Activated naive CD4-positive, alpha-beta T cell treated with anti-CD3 and anti-CD28 coated beads, Interleukin-2, amount 50 U/mL, for 24 hours (primary cell): Measurements from ENCODE around the gene PRIMPOL.
"Not testable (repeated sequence)": the region's sequence is repeated elsewhere in the genome, so short reads cannot be mapped to it uniquely, and the experiment has no call there.

ENCODE experiments used
- H3K27ac Mint-ChIP-seq: one replicate; pipeline ENCODE4 v1.8.0; 2021; ENCODE audit warnings: mild to moderate bottlenecking, mixed read lengths
- H3K27me3 Mint-ChIP-seq: one replicate; pipeline ENCODE4 v1.8.0; 2021; ENCODE audit warnings: mixed read lengths
- H3K36me3 Mint-ChIP-seq: one replicate; pipeline ENCODE4 v1.8.0; 2021; ENCODE audit warnings: mixed read lengths
- H3K4me1 Mint-ChIP-seq: one replicate; pipeline ENCODE4 v1.8.0; 2021; ENCODE audit warnings: mixed read lengths
- H3K4me3 Mint-ChIP-seq: one replicate; pipeline ENCODE4 v1.8.0; 2021; ENCODE audit warnings: mild to moderate bottlenecking, mixed read lengths
- H3K9me3 Mint-ChIP-seq: one replicate; pipeline ENCODE4 v1.8.0; 2021; ENCODE audit warnings: mixed read lengths

Gene PRIMPOL

GRCh38 chr4:184705692-184706091, 56.2 kb downstream of the PRIMPOL start:
- Mint-ChIP-seq H3K27me3 (no peaks in the 10 kb centered on the region), H3K27ac (no peak overlapping the region), H3K9me3 (no peaks in the 10 kb centered on the region), H3K4me1 (peaks cover 3% of the 10 kb centered on the region), H3K4me3 (no peak overlapping the region), H3K36me3 (peaks cover 3% of the 10 kb centered on the region)

GRCh38 chr4:184706453-184706852, 56.9 kb downstream of the PRIMPOL start:
- Mint-ChIP-seq H3K27me3 (no peaks in the 10 kb centered on the region), H3K4me1 (peaks cover 3% of the 10 kb centered on the region), H3K36me3 (peaks cover 3% of the 10 kb centered on the region), H3K27ac (no peak overlapping the region), H3K9me3 (no peaks in the 10 kb centered on the region), H3K4me3 (no peak overlapping the region)

- H3K9me3 Mint-ChIP-seq = no peaks in the 10 kb centered on the region
- no peak overlapping the region for H3K4me3 Mint-ChIP-seq
- no peaks in the 10 kb centered on the region for H3K4me1 Mint-ChIP-seq
- no peaks in the 10 kb centered on the region for H3K27me3 Mint-ChIP-seq
- H3K36me3 Mint-ChIP-seq = peaks cover 8% of the 10 kb centered on the region
- H3K27ac Mint-ChIP-seq = no peak overlapping the region
Measured at GRCh38 chr4:184712322-184712721, 62.8 kb downstream of the PRIMPOL start.

- H3K27ac Mint-ChIP-seq = no peak overlapping the region
- no peaks in the 10 kb centered on the region for H3K4me1 Mint-ChIP-seq
- H3K4me3 Mint-ChIP-seq = no peak overlapping the region
- H3K36me3 Mint-ChIP-seq = peaks cover 11% of the 10 kb centered on the region
- H3K27me3 Mint-ChIP-seq = no peaks in the 10 kb centered on the region
- H3K9me3 Mint-ChIP-seq = no peaks in the 10 kb centered on the region
Measured at GRCh38 chr4:184713887-184714286, 64.3 kb downstream of the PRIMPOL start.

GRCh38 chr4:184715526-184715925, 66.0 kb downstream of the PRIMPOL start:
- Mint-ChIP-seq H3K4me3 (no peak overlapping the region), H3K4me1 (no peaks in the 10 kb centered on the region), H3K27me3 (no peaks in the 10 kb centered on the region), H3K27ac (no peak overlapping the region), H3K36me3 (peaks cover 19% of the 10 kb centered on the region), H3K9me3 (peaks cover 7% of the 10 kb centered on the region)

- Mint-ChIP-seq H3K27me3 (no peaks in the 10 kb centered on the region), H3K4me1 (no peaks in the 10 kb centered on the region), H3K27ac (no peak overlapping the region), H3K4me3 (no peak overlapping the region), H3K36me3 (peaks cover 36% of the 10 kb centered on the region), H3K9me3 (peaks cover 19% of the 10 kb centered on the region)
Measured at GRCh38 chr4:184719407-184719806, 69.9 kb downstream of the PRIMPOL start.

- no peak overlapping the region for H3K27ac Mint-ChIP-seq
- peaks cover 32% of the 10 kb centered on the region for H3K36me3 Mint-ChIP-seq
- H3K4me3 Mint-ChIP-seq = no peak overlapping the region
- H3K27me3 Mint-ChIP-seq = no peaks in the 10 kb centered on the region
- H3K9me3 Mint-ChIP-seq = peaks cover 19% of the 10 kb centered on the region
- no peaks in the 10 kb centered on the region for H3K4me1 Mint-ChIP-seq
Measured at GRCh38 chr4:184721254-184721653, 71.7 kb downstream of the PRIMPOL start.

GRCh38 chr4:184722798-184723197, 73.3 kb downstream of the PRIMPOL start:
- no peaks in the 10 kb centered on the region for H3K27me3 Mint-ChIP-seq
- no peak overlapping the region for H3K4me3 Mint-ChIP-seq
- H3K27ac Mint-ChIP-seq = no peak overlapping the region
- peaks cover 30% of the 10 kb centered on the region for H3K36me3 Mint-ChIP-seq
- no peaks in the 10 kb centered on the region for H3K4me1 Mint-ChIP-seq
- H3K9me3 Mint-ChIP-seq = peaks cover 19% of the 10 kb centered on the region

GRCh38 chr4:184727430-184727829, 77.9 kb downstream of the PRIMPOL start:
- Mint-ChIP-seq H3K9me3 (no peaks in the 10 kb centered on the region), H3K27ac (no peak overlapping the region), H3K4me3 (no peak overlapping the region), H3K4me1 (peaks cover 3% of the 10 kb centered on the region), H3K36me3 (peaks cover 5% of the 10 kb centered on the region), H3K27me3 (no peaks in the 10 kb centered on the region)

GRCh38 chr4:184728858-184729257, 79.3 kb downstream of the PRIMPOL start:
- peaks cover 2% of the 10 kb centered on the region for H3K36me3 Mint-ChIP-seq
- no peak overlapping the region for H3K4me3 Mint-ChIP-seq
- no peaks in the 10 kb centered on the region for H3K27me3 Mint-ChIP-seq
- H3K4me1 Mint-ChIP-seq = peaks cover 7% of the 10 kb centered on the region
- no peak overlapping the region for H3K27ac Mint-ChIP-seq
- H3K9me3 Mint-ChIP-seq = no peaks in the 10 kb centered on the region

- Mint-ChIP-seq H3K36me3 (peaks cover 2% of the 10 kb centered on the region), H3K9me3 (no peaks in the 10 kb centered on the region), H3K27ac (no peak overlapping the region), H3K27me3 (no peaks in the 10 kb centered on the region), H3K4me3 (no peak overlapping the region), H3K4me1 (peaks cover 14% of the 10 kb centered on the region)
Measured at GRCh38 chr4:184729946-184730345, 80.4 kb downstream of the PRIMPOL start.

GRCh38 chr4:184731056-184731455, 81.5 kb downstream of the PRIMPOL start:
- H3K27me3 Mint-ChIP-seq = no peaks in the 10 kb centered on the region
- no peak overlapping the region for H3K27ac Mint-ChIP-seq
- no peaks in the 10 kb centered on the region for H3K9me3 Mint-ChIP-seq
- peaks cover 2% of the 10 kb centered on the region for H3K36me3 Mint-ChIP-seq
- H3K4me3 Mint-ChIP-seq = no peak overlapping the region
- peaks cover 14% of the 10 kb centered on the region for H3K4me1 Mint-ChIP-seq

GRCh38 chr4:184732126-184732525, 82.6 kb downstream of the PRIMPOL start:
- Mint-ChIP-seq H3K27ac (no peak overlapping the region), H3K4me1 (peaks cover 14% of the 10 kb centered on the region), H3K9me3 (no peaks in the 10 kb centered on the region), H3K4me3 (peak overlapping the region; percentile 92), H3K36me3 (peaks cover under 1% of the 10 kb centered on the region), H3K27me3 (no peaks in the 10 kb centered on the region)

GRCh38 chr4:184733654-184734524, 84.4 kb downstream of the PRIMPOL start, which contains the start of gene CENPU:
Gene CENPU (minus strand): TSS chr4:184734096. CDS start chr4:184734062, 34 bp downstream.
- Mint-ChIP-seq H3K4me1 (peaks cover 14% of the 10 kb centered on the region), H3K27me3 (no peaks in the 10 kb centered on the region), H3K9me3 (no peaks in the 10 kb centered on the region), H3K27ac (peak within 1 kb of the TSS; percentile 97), H3K36me3 (no peaks in the 10 kb centered on the region), H3K4me3 (peak within 1 kb of the TSS; percentile 92)

GRCh38 chr4:184734758-184735157, 85.2 kb downstream of the PRIMPOL start:
- H3K27me3 Mint-ChIP-seq = no peaks in the 10 kb centered on the region
- peak overlapping the region; percentile 92 for H3K4me3 Mint-ChIP-seq
- H3K27ac Mint-ChIP-seq = peak overlapping the region; percentile 97
- H3K9me3 Mint-ChIP-seq = no peaks in the 10 kb centered on the region
- H3K4me1 Mint-ChIP-seq = peaks cover 20% of the 10 kb centered on the region
- H3K36me3 Mint-ChIP-seq = no peaks in the 10 kb centered on the region

- Mint-ChIP-seq H3K27ac (peak overlapping the region; percentile 56), H3K4me1 (peaks cover 11% of the 10 kb centered on the region), H3K4me3 (peak overlapping the region; percentile 30)
- H3K9me3 Mint-ChIP-seq, H3K27me3 Mint-ChIP-seq, H3K36me3 Mint-ChIP-seq: not testable (repeated sequence)
Measured at GRCh38 chr4:184739575-184739974, 90.0 kb downstream of the PRIMPOL start.
